ENCODE measurements around the gene PXDN. TPM values are rescaled to one million over a fixed set of nuclear protein-coding genes. Genes with fewer than 3 reads are reported as not detected.

The PXDN gene
- total RNA-seq, 1 experiment from 2014 or later: 146 TPM

DNA sequence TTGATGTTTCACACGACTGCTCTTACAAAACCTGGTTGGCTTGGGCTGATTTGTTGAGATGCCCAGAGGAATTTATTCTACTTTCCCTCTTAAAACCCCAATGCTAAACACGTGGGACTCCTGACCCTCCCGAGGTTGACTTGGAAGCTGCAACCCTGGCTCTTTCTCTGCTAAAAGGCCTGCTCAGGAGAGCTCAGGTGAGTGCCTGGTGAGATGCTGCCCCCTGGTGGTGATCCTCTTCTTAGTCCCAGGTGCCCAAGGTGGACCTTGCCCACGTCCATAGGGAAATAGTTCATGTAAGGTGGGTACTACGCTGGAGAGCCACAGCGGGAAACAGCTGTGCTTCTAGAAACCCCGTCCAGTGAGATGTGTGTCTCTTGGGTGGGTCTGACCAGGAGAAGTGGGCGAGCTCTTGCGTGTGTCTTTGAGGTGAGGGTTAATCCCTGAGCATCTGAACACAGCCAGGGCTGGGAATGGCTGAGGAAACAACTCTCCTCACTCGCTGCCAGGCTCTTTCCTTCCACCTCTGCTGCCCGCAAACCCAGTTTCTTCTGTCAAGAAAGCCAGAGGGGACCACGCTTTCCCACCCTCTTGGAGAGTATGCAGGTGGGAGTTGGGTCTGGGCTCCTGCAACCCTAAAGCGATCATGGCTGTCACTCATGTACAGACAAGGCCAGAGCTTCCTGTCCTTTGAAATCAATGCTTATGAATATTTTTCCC is 25.5 kb upstream of the PXDN start:
- peaks cover 42% of the 10 kb centered on the region for H3K4me1 Mint-ChIP-seq
- peak; percentile 95 for DNase-seq (ENCODE audit: low spot score)
- H3K27me3 Mint-ChIP-seq (ENCODE audit: low read depth): peaks cover 15% of the 10 kb centered on the region
- peaks cover 8% of the 10 kb centered on the region for H3K9me3 Mint-ChIP-seq
- H3K36me3 Mint-ChIP-seq: peaks cover 4% of the 10 kb centered on the region; the same call in 1 of the 2 replicates
- TF ChIP-seq NR3C1 (CRISPR knock-in tag; conservative IDR thresholded peaks at IDR 0.05; ENCODE audit: low read depth) (0 out of 2 replicates have a peak, but pooled peaks have one; percentile 39), MYBL2 (CRISPR knock-in tag; IDR thresholded peaks at IDR 0.05) (no peak), TEAD1 (CRISPR knock-in tag; IDR thresholded peaks at IDR 0.05) (0 out of 2 replicates have a peak, but pooled peaks have one; percentile 19), ZNF219 (CRISPR knock-in tag; IDR thresholded peaks at IDR 0.05; ENCODE audit: borderline replicate concordance) (no peak), FOXK1 (CRISPR knock-in tag; IDR thresholded peaks at IDR 0.05) (no peak)
- TF ChIP-seq, protein P1, sequence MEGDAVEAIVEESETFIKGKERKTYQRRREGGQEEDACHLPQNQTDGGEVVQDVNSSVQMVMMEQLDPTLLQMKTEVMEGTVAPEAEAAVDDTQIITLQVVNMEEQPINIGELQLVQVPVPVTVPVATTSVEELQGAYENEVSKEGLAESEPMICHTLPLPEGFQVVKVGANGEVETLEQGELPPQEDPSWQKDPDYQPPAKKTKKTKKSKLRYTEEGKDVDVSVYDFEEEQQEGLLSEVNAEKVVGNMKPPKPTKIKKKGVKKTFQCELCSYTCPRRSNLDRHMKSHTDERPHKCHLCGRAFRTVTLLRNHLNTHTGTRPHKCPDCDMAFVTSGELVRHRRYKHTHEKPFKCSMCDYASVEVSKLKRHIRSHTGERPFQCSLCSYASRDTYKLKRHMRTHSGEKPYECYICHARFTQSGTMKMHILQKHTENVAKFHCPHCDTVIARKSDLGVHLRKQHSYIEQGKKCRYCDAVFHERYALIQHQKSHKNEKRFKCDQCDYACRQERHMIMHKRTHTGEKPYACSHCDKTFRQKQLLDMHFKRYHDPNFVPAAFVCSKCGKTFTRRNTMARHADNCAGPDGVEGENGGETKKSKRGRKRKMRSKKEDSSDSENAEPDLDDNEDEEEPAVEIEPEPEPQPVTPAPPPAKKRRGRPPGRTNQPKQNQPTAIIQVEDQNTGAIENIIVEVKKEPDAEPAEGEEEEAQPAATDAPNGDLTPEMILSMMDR (IDR thresholded peaks at IDR 0.05): peak; percentile 93
- TF ChIP-seq, protein P2, sequence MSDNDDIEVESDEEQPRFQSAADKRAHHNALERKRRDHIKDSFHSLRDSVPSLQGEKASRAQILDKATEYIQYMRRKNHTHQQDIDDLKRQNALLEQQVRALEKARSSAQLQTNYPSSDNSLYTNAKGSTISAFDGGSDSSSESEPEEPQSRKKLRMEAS (CRISPR knock-in tag; IDR thresholded peaks at IDR 0.05): peak; percentile 74
- ChIA-PET POLR2A (no interaction called here), CTCF (interaction anchor here (0.6 to 4.4 kb wide), 47 partner anchors 9 to 1654 kb away, joined by 3 to 71 read pairs (median 4); no protein-coding TSS in a partner anchor)
- peak; percentile 79 for ATAC-seq
- H3K27ac Mint-ChIP-seq: peak overlapping the region; percentile 78; the same call in 1 of the 2 replicates
- no peak overlapping the region for H3K4me3 Mint-ChIP-seq

DNA sequence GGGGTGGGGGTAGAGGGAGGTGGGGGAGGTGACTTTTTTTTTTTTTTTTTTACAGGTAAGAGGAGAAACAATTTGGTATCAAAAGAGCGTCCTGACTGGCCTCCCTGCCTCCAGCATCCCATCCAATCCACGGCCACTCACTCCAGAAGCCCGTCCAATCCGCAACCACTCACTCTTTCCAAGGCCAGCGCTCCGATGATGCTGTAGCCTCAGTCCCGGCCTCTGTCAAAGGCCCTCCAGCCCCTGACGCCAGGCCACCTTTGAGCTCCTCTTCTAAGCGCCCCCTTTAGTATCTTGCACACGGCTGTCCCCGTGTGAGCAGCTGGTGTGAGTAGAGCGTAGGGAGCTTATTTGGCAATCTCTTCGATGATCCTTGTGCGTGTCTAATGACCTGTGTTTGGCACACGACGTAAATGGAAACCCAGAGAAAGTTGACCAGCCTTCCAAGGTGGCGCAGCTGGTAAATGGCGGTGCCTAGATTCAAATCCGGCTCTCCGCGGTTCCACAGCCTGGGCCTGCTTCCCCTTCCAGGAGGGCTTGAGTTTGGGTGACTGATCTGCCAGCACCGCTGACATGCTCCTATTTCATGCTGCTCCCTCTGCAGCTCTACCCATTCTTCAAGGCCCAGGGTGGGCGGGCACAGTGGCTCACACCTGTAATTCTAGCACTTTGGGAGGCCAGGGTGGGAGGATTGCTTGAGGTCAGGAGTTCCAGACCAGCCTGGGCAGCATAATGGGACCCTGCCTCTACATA is 23.8 kb upstream of the PXDN start:
- Mint-ChIP-seq H3K4me1 (peaks cover 42% of the 10 kb centered on the region), H3K36me3 (peaks cover 4% of the 10 kb centered on the region; the same call in 1 of the 2 replicates), H3K9me3 (peaks cover 14% of the 10 kb centered on the region), H3K27me3 (ENCODE audit: low read depth) (peaks cover 21% of the 10 kb centered on the region), H3K4me3 (no peak overlapping the region), H3K27ac (no peak overlapping the region)
- ATAC-seq: no peak
- ChIA-PET POLR2A (no interaction called here), CTCF (interaction anchor here (0.6 to 4.4 kb wide), 8 partner anchors 10 to 218 kb away, joined by 3 to 71 read pairs (median 4); no protein-coding TSS in a partner anchor)
- TF ChIP-seq TP53 (CRISPR knock-in tag; IDR thresholded peaks at IDR 0.05) (no peak), TCF7 (CRISPR knock-in tag; IDR thresholded peaks at IDR 0.05; ENCODE audit: low read depth) (no peak), ZNF121 (CRISPR knock-in tag; IDR thresholded peaks at IDR 0.05) (no peak), RORB (CRISPR knock-in tag; IDR thresholded peaks at IDR 0.05) (no peak), ZNF263 (CRISPR knock-in tag; IDR thresholded peaks at IDR 0.05; ENCODE audit: low read depth) (no peak), ZNF396 (CRISPR knock-in tag; IDR thresholded peaks at IDR 0.05; ENCODE audit: borderline replicate concordance) (no peak), PRRX2 (CRISPR knock-in tag; IDR thresholded peaks at IDR 0.05) (no peak), CREM (CRISPR knock-in tag; IDR thresholded peaks at IDR 0.05) (no peak), SP1 (CRISPR knock-in tag; conservative IDR thresholded peaks at IDR 0.05) (no peak), KAT7 (CRISPR knock-in tag; IDR thresholded peaks at IDR 0.05; ENCODE audit: borderline replicate concordance) (no peak), ZBTB21 (CRISPR knock-in tag; IDR thresholded peaks at IDR 0.05; ENCODE audit: borderline replicate concordance) (no peak), NR1H2 (CRISPR knock-in tag; IDR thresholded peaks at IDR 0.05) (no peak), RELA (CRISPR knock-in tag; IDR thresholded peaks at IDR 0.05; ENCODE audit: borderline replicate concordance) (no peak)
- TF ChIP-seq, protein P3, sequence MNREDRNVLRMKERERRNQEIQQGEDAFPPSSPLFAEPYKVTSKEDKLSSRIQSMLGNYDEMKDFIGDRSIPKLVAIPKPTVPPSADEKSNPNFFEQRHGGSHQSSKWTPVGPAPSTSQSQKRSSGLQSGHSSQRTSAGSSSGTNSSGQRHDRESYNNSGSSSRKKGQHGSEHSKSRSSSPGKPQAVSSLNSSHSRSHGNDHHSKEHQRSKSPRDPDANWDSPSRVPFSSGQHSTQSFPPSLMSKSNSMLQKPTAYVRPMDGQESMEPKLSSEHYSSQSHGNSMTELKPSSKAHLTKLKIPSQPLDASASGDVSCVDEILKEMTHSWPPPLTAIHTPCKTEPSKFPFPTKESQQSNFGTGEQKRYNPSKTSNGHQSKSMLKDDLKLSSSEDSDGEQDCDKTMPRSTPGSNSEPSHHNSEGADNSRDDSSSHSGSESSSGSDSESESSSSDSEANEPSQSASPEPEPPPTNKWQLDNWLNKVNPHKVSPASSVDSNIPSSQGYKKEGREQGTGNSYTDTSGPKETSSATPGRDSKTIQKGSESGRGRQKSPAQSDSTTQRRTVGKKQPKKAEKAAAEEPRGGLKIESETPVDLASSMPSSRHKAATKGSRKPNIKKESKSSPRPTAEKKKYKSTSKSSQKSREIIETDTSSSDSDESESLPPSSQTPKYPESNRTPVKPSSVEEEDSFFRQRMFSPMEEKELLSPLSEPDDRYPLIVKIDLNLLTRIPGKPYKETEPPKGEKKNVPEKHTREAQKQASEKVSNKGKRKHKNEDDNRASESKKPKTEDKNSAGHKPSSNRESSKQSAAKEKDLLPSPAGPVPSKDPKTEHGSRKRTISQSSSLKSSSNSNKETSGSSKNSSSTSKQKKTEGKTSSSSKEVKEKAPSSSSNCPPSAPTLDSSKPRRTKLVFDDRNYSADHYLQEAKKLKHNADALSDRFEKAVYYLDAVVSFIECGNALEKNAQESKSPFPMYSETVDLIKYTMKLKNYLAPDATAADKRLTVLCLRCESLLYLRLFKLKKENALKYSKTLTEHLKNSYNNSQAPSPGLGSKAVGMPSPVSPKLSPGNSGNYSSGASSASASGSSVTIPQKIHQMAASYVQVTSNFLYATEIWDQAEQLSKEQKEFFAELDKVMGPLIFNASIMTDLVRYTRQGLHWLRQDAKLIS (CRISPR knock-in tag; IDR thresholded peaks at IDR 0.05; ENCODE audit: borderline replicate concordance): no peak
- TF ChIP-seq, protein P4, sequence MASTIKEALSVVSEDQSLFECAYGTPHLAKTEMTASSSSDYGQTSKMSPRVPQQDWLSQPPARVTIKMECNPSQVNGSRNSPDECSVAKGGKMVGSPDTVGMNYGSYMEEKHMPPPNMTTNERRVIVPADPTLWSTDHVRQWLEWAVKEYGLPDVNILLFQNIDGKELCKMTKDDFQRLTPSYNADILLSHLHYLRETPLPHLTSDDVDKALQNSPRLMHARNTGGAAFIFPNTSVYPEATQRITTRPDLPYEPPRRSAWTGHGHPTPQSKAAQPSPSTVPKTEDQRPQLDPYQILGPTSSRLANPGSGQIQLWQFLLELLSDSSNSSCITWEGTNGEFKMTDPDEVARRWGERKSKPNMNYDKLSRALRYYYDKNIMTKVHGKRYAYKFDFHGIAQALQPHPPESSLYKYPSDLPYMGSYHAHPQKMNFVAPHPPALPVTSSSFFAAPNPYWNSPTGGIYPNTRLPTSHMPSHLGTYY (CRISPR knock-in tag; IDR thresholded peaks at IDR 0.05): no peak
- TF ChIP-seq, protein P5, sequence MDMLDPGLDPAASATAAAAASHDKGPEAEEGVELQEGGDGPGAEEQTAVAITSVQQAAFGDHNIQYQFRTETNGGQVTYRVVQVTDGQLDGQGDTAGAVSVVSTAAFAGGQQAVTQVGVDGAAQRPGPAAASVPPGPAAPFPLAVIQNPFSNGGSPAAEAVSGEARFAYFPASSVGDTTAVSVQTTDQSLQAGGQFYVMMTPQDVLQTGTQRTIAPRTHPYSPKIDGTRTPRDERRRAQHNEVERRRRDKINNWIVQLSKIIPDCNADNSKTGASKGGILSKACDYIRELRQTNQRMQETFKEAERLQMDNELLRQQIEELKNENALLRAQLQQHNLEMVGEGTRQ (CRISPR knock-in tag; IDR thresholded peaks at IDR 0.05): no peak
- TF ChIP-seq, protein P6, sequence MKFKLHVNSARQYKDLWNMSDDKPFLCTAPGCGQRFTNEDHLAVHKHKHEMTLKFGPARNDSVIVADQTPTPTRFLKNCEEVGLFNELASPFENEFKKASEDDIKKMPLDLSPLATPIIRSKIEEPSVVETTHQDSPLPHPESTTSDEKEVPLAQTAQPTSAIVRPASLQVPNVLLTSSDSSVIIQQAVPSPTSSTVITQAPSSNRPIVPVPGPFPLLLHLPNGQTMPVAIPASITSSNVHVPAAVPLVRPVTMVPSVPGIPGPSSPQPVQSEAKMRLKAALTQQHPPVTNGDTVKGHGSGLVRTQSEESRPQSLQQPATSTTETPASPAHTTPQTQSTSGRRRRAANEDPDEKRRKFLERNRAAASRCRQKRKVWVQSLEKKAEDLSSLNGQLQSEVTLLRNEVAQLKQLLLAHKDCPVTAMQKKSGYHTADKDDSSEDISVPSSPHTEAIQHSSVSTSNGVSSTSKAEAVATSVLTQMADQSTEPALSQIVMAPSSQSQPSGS (CRISPR knock-in tag; IDR thresholded peaks at IDR 0.05; ENCODE audit: borderline replicate concordance, low read depth): no peak
- no peak for DNase-seq (ENCODE audit: low spot score)
